GDM1 (cell line): ENCODE measurements around the gene ATP6V1G1.
"Not testable (repeated sequence)": the region's sequence is repeated elsewhere in the genome, so short reads cannot be mapped to it uniquely, and the experiment has no call there.

Source experiments
- DNase-seq: peaks from one replicate; lab custom pipeline; 2025; lab: John Stamatoyannopoulos, UW

The ATP6V1G1 gene

DNA sequence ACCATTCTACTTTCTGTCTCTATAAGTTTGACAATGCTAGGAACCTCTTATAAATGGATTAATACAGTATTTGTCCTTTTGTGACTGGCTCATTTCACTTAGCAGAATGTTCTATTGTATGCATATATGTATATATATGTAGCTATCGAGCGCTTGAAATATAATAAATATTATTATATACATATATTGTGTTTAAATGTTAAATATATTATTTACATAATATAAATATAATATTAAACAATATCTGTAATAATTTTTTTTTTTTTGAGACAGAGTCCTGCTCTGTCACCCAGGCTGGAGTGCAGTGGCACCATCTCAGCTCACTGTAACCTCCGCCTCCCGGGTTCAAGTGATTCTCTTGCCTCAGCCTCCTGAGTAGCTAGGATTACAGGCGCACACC, 9.4 kb upstream of the ATP6V1G1 start:
- DNase-seq: not testable (repeated sequence)

GRCh38 chr9:114580609-114581193, 6.9 kb upstream of the ATP6V1G1 start:
- no peak for DNase-seq

DNA sequence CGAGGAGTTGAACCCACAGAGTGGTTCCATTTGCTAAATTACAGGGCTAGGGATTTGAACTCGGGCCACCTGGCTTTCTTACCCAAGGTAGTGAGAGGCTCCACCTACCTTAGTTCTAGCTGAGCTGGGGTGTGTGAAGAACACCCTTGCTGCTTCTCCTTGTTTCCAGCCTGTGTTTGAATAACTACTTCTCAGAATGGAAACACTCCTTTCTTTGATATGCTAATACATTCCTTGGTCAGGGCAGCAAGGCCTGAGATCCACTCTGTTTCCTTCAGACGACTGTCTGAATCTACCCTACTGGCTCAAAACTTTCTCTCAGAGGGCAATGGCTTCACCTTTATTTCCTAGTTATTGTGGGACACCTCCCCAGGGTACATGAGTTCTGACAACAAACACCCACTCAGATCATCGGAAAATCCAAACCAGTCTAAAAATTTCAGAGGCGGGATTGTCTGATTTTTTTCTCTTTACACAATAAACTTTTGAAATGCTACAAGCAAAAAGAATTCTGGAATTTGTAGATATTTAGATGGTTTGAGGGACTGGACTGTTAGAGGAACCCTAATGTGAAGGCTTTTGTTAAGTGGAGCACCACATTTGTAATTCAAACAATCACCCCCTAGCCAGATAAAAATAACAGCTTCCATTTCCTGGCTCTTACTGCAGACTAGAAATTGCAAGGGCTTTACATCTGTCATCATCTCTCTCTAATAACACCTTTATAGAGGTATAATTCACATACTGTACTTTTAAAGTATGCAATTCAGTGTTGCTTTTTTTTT, 4.0 kb upstream of the ATP6V1G1 start:
- no peak for DNase-seq

DNA sequence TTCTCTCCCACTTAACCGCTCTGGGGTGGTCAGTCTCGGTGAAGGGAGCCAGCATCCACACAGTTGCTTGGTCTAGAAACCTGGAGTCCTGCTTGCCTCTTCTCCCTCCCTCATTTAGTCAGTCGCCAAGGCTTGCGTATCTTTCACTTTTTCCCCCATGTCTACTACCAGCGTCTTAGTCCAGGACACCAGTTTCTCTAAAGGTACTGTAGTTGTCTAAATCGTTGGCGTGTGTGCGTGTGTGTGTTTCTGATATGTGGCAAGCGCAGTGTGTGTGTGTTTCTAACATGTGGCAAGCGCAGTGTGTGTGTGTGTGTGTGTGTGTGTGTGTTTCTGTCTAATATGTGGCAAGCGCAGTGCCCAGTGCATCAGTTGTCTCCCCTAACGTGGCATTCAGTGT, 641 bp downstream of the ATP6V1G1 start:
- DNase-seq: no peak

DNA sequence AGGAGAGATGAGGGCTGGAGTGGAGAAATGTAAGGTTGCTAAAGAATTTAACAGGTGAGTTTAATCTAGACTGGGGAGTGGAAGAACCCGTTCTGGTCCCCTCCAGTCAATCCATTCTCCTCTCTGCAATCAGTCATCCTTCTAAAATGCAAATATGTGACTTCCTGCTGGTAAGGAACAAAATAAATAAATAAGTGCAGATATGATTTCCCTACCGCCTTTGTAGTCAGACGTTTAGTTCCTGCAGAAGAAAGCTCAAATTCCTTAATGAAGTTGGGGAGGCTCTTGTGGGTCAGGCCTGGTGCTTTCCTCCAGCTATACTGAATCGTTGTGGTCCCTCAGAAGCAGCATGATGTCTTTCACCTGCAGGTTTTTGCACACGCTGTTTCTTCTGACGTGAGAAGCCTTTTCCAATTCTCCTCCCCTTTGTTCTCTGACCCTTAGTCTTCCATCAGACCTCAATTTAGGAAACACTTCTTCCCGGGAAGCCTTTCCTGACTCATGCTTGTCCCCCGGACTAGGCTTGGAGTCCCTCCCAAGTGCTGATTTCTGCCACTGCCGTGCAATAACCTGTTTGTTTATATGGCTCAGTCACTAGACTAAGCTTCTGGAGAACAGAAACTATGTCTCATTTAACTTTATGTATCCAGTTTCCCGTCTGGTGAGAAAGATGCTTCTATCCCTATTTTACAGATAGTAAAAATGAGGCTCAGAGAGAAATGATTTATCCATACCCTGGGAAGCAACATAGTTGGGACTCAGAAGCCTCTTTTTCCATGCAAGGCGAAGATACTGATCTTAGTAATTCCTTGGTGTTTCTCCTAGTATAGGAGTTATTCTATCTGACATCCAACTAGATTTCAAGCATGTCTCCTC, 1.3 kb downstream of the ATP6V1G1 start:
- DNase-seq: no peak

DNA sequence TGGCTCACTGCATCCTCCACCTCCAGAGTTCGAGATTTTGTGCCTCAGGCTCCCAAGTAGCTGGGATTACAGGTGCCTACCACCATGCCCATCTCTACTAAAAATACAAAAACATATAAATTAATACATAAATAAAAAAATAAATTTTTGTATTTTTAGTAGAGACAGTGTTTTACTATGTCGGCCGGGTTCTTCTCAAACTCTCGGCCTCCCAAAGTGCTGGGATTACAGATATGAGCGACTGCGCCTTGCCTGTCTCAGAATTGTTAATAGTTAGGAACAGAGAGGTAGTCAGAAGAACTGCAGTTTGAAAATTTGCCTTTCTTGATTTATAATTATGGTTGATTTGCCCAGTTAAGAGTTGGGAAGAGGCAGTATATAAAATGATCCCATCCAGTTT, 2.8 kb downstream of the ATP6V1G1 start:
- no peak for DNase-seq

DNA sequence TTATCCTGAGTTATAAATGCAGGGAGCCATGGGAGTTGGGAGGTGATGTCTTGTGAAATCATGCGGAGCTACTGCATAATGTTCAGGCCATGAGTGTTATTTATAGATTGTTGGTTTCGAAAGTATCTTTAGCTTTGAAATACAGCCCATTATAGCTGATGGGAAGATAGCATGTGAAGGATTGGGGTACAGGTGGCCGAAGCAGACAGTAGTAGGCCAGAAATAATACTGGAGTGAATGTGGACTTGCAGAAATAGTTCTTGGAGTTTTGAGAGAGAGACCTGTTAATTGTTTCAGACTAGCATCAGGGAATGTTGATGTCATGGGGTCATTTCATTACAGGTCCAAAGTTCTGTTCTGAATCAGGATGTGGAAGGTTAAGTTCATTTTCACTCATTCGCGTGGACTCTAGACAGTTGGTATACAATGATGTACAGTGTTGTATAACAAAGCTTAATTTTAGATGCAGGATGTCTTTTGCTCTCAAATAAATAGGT, 3.8 kb downstream of the ATP6V1G1 start:
- DNase-seq: no peak

- no peak for DNase-seq
These were observed 4.3 kb downstream of the ATP6V1G1 start for GRCh38 chr9:114591849-114592248.

DNA sequence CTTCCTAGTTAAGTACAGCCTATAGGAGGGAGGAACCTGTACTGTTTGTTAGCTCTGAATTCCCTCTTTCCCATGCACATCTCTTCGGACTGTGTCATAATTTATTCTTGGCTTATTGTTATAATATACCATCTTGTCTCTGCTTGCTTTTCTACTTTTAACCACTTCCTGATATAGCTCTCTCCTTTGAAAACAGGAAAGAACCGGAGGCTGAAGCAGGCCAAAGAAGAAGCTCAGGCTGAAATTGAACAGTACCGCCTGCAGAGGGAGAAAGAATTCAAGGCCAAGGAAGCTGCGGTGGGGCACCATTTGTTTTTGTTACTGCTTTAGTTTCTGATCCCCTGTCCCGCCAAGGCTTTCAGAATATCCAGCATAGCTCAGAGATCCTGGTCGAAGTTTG, 4.8 kb downstream of the ATP6V1G1 start:
- peak; percentile 58 for DNase-seq

GRCh38 chr9:114594136-114594535, 6.6 kb downstream of the ATP6V1G1 start:
- no peak for DNase-seq

GRCh38 chr9:114600502-114601248, 13.1 kb downstream of the ATP6V1G1 start:
- not testable (repeated sequence) for DNase-seq

- DNase-seq: not testable (repeated sequence)
These were observed 14.2 kb downstream of the ATP6V1G1 start for GRCh38 chr9:114601787-114602186.

- DNase-seq: no peak
These were observed 15.1 kb downstream of the ATP6V1G1 start for GRCh38 chr9:114602620-114603019.

- DNase-seq: no peak
These were observed 15.7 kb downstream of the ATP6V1G1 start for GRCh38 chr9:114603248-114603647.

DNA sequence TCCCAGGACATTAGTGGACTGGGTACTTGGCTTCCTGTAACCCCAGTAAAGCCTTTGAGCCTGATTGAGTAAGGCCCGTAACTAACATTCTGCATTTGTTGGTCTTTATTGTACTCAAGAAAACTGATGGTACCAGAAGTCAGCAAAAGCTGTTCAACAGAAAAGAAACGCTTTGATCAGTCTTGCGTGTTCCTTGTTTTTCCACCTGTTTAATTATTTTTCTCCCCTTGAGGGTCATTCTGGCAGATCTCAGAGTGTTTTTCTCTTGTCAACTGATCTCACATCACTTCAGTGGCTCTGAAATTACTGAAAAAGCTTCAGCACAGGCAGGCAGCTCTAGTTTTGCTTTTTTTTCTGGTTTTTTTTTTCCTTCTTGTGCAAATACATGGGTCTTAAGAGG, 17.4 kb downstream of the ATP6V1G1 start:
- DNase-seq: no peak

DNA sequence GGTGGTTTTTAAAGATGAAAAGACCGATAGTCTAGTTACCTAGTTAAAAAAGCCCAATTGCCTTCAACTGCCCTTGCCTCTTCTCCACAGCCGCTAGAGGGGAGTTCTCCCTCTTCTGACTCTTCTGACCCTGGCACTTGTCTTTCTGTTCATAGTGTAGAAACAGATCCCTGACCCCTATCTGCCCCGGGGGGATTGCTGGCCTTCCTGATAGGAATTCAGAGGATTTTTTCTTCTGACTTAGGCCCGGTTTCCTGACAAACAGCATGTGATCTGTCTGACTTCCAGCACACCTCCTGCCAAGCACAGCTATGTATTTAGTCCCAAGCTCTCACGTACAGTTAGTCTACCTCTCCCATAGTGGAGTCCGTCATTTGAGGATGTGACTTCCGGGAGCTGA, 18.5 kb downstream of the ATP6V1G1 start:
- DNase-seq: no peak

GRCh38 chr9:114606597-114607207, 19.1 kb downstream of the ATP6V1G1 start:
- DNase-seq: no peak

GRCh38 chr9:114607671-114608524, 20.3 kb downstream of the ATP6V1G1 start:
- no peak for DNase-seq

GRCh38 chr9:114608525-114608796, 20.9 kb downstream of the ATP6V1G1 start:
- DNase-seq: no peak

DNA sequence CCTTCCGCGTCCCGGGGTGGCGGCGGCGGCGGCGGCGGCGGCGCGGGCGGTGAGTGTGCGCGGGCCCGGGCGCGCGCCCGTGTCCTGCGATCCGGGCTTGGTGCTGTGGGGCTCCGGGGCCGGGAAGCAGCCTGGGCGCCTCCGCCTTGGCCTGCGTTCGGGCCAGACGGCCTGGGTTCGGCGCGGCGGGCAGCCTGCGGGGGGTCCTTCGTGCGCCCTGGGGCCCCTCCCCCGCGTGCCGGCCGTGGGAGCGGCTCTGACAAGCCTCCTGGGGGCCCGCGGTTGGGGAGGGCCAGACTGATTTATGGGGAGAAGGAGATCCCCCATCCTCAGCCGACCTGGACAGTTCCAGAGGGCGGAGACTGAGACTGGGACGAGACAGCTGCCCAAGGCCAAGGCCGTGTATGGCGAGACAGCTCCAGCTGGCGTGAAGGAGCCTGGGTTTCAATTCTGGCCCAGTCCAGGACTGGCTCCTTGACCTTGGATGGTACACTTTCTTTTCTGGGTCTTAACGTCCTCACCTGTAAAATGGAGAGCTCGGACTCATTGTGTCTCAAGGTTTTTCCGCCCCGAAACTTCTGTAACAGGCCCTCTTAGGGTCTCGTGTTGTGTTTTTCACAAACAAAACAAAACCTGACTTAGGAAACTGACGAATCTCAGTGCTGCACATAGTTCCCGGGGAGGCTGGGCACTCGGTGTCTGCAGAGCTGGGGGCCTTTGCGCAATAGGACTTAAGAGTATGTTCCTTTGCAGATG, 24.1 kb downstream of the ATP6V1G1 start:
- DNase-seq: no peak
